ENCODE data around the gene LRRC8B.
"Not testable (repeated sequence)": the region's sequence is repeated elsewhere in the genome, so short reads cannot be mapped to it uniquely, and the experiment has no call there.

Gene LRRC8B

GRCh38 chr1:89588480-89588879 lies 63.9 kb downstream of the LRRC8B start:
- no peak overlapping the region for H3K9ac ChIP-seq (ENCODE audit: low read depth, low read length)
- H3K27ac ChIP-seq (ENCODE audit: low read length): no peak overlapping the region
- ATAC-seq (ENCODE audit: insufficient read depth, low read depth) (no peak), DNase-seq (no peak)
- no peak overlapping the region for H3K4me3 ChIP-seq (ENCODE audit: low read depth in 1 of 2, low read length in 2 of 2)
- H3K27me3 ChIP-seq (ENCODE audit: insufficient read depth, low read length, poor library complexity): no peaks in the 10 kb centered on the region
- H3K79me2 ChIP-seq (ENCODE audit: insufficient read depth, low read length): no peaks in the 10 kb centered on the region
- no peak overlapping the region for H3K4me2 ChIP-seq (ENCODE audit: insufficient read depth, low read length)
- no peak overlapping the region for H2AFZ ChIP-seq (ENCODE audit: low read depth, low read length)
- H3K36me3 ChIP-seq (ENCODE audit: insufficient read depth, low read length): peaks cover 11% of the 10 kb centered on the region; the same call in 1 of the 2 replicates
- H3K9me3 ChIP-seq (ENCODE audit: insufficient read depth, low read length, severe bottlenecking): no peaks in the 10 kb centered on the region
- H4K20me1 ChIP-seq (ENCODE audit: insufficient read depth, low read length): no peaks in the 10 kb centered on the region
- H3K4me1 ChIP-seq (ENCODE audit: insufficient read depth, low read length): no peaks in the 10 kb centered on the region
- TF ChIP-seq EZH2 (IDR thresholded peaks at IDR 0.05; ENCODE audit: borderline replicate concordance, low read depth, low read length, severe bottlenecking): no peak
- TF ChIP-seq, protein P1, sequence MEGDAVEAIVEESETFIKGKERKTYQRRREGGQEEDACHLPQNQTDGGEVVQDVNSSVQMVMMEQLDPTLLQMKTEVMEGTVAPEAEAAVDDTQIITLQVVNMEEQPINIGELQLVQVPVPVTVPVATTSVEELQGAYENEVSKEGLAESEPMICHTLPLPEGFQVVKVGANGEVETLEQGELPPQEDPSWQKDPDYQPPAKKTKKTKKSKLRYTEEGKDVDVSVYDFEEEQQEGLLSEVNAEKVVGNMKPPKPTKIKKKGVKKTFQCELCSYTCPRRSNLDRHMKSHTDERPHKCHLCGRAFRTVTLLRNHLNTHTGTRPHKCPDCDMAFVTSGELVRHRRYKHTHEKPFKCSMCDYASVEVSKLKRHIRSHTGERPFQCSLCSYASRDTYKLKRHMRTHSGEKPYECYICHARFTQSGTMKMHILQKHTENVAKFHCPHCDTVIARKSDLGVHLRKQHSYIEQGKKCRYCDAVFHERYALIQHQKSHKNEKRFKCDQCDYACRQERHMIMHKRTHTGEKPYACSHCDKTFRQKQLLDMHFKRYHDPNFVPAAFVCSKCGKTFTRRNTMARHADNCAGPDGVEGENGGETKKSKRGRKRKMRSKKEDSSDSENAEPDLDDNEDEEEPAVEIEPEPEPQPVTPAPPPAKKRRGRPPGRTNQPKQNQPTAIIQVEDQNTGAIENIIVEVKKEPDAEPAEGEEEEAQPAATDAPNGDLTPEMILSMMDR (IDR thresholded peaks at IDR 0.05; ENCODE audit: borderline replicate concordance, extremely low read depth, low read length, poor library complexity, severe bottlenecking): no peak

DNA sequence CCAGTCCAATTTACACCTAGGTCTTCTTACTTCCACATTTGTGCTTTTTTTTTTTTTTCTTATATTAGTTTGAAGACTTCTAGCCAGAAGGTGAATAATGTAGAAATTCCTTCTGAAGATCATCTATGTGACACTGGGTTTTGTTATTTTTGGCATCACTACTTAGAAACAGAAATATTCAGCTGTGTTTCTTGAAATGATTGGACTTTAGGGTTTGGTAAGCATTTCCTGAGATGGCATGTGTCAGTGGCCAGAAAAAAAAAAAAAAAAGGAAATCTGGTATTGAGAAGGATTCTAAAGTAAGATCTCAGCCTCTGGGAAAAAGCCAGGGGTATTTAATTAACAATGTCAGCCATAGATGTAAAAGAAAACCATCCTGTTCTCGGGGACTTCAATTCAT lies 64.9 kb downstream of the LRRC8B start:
- Histone ChIP-seq H3K79me2 (ENCODE audit: insufficient read depth, low read length) (no peaks in the 10 kb centered on the region), H3K27me3 (ENCODE audit: insufficient read depth, low read length, poor library complexity) (no peaks in the 10 kb centered on the region), H3K36me3 (ENCODE audit: insufficient read depth, low read length) (0 out of 2 replicates have a peak, but pooled peaks cover 3% of the 10 kb centered on the region), H4K20me1 (ENCODE audit: insufficient read depth, low read length) (no peaks in the 10 kb centered on the region), H2AFZ (ENCODE audit: low read depth, low read length) (no peak overlapping the region), H3K9me3 (ENCODE audit: insufficient read depth, low read length, severe bottlenecking) (no peaks in the 10 kb centered on the region), H3K4me1 (ENCODE audit: insufficient read depth, low read length) (no peaks in the 10 kb centered on the region), H3K4me2 (ENCODE audit: insufficient read depth, low read length) (no peak overlapping the region), H3K27ac (ENCODE audit: low read length) (no peak overlapping the region), H3K9ac (ENCODE audit: low read depth, low read length) (no peak overlapping the region), H3K4me3 (ENCODE audit: low read depth in 1 of 2, low read length in 2 of 2) (no peak overlapping the region)
- no peak for TF ChIP-seq EZH2 (IDR thresholded peaks at IDR 0.05; ENCODE audit: borderline replicate concordance, low read depth, low read length, severe bottlenecking)
- TF ChIP-seq, protein P1 (IDR thresholded peaks at IDR 0.05; ENCODE audit: borderline replicate concordance, extremely low read depth, low read length, poor library complexity, severe bottlenecking): no peak
- DNase-seq (no peak), ATAC-seq (ENCODE audit: insufficient read depth, low read depth) (no peak)

- H3K9me3 ChIP-seq (ENCODE audit: insufficient read depth, low read length, severe bottlenecking): no peaks in the 10 kb centered on the region
- H4K20me1 ChIP-seq (ENCODE audit: insufficient read depth, low read length): no peaks in the 10 kb centered on the region
- TF ChIP-seq, protein P1 (IDR thresholded peaks at IDR 0.05; ENCODE audit: borderline replicate concordance, extremely low read depth, low read length, poor library complexity, severe bottlenecking): no peak
- H3K79me2 ChIP-seq (ENCODE audit: insufficient read depth, low read length): no peaks in the 10 kb centered on the region
- ATAC-seq (ENCODE audit: insufficient read depth, low read depth) (no peak), DNase-seq (no peak)
- no peak overlapping the region for H2AFZ ChIP-seq (ENCODE audit: low read depth, low read length)
- no peak overlapping the region for H3K4me3 ChIP-seq (ENCODE audit: low read depth in 1 of 2, low read length in 2 of 2)
- H3K4me1 ChIP-seq (ENCODE audit: insufficient read depth, low read length): no peaks in the 10 kb centered on the region
- H3K4me2 ChIP-seq (ENCODE audit: insufficient read depth, low read length): no peak overlapping the region
- no peaks in the 10 kb centered on the region for H3K27me3 ChIP-seq (ENCODE audit: insufficient read depth, low read length, poor library complexity)
- H3K9ac ChIP-seq (ENCODE audit: low read depth, low read length): no peak overlapping the region
- no peaks in the 10 kb centered on the region for H3K36me3 ChIP-seq (ENCODE audit: insufficient read depth, low read length)
- H3K27ac ChIP-seq (ENCODE audit: low read length): no peak overlapping the region
These were observed 65.9 kb downstream of the LRRC8B start for GRCh38 chr1:89590341-89591080.

GRCh38 chr1:89592861-89593302 lies 68.3 kb downstream of the LRRC8B start:
- not testable (repeated sequence) for H3K9me3 ChIP-seq (ENCODE audit: insufficient read depth, low read length, severe bottlenecking); H3K36me3 ChIP-seq (ENCODE audit: insufficient read depth, low read length); H2AFZ ChIP-seq (ENCODE audit: low read depth, low read length); H3K27me3 ChIP-seq (ENCODE audit: insufficient read depth, low read length, poor library complexity); H4K20me1 ChIP-seq (ENCODE audit: insufficient read depth, low read length); H3K9ac ChIP-seq (ENCODE audit: low read depth, low read length); H3K4me1 ChIP-seq (ENCODE audit: insufficient read depth, low read length); H3K4me3 ChIP-seq (ENCODE audit: low read depth in 1 of 2, low read length in 2 of 2); H3K79me2 ChIP-seq (ENCODE audit: insufficient read depth, low read length); H3K27ac ChIP-seq (ENCODE audit: low read length); ATAC-seq (ENCODE audit: insufficient read depth, low read depth); H3K4me2 ChIP-seq (ENCODE audit: insufficient read depth, low read length); DNase-seq

All from DND-41 (cell line).